HG03103 (cell line): ENCODE measurements around the gene NUDT13.
"Not testable (repeated sequence)": the region's sequence is repeated elsewhere in the genome, so short reads cannot be mapped to it uniquely, and the experiment has no call there.

ENCODE experiments used
- ATAC-seq: cut with Tn5 transposase; IDR thresholded peaks from one replicate; pipeline ENCODE4 v1.9.1; 2021; ENCODE audit warnings: low read depth; ENCODE audit not compliant: unreplicated experiment

The NUDT13 gene

GRCh38 chr10:73097305-73097670 is 13.0 kb upstream of the NUDT13 start:
- ATAC-seq: no peak

- ATAC-seq: no peak
These were observed 11.1 kb upstream of the NUDT13 start for GRCh38 chr10:73099141-73099540.

- ATAC-seq: no peak
These were observed 4.0 kb upstream of the NUDT13 start for GRCh38 chr10:73106301-73106700.

GRCh38 chr10:73109248-73109652 is 1.0 kb upstream of the NUDT13 start:
- ATAC-seq: not testable (repeated sequence)

GRCh38 chr10:73112032-73112431 is 1.8 kb downstream of the NUDT13 start:
- ATAC-seq: not testable (repeated sequence)

- ATAC-seq: no peak
These were observed 3.3 kb downstream of the NUDT13 start for GRCh38 chr10:73113551-73113950.

GRCh38 chr10:73116017-73116416 is 5.8 kb downstream of the NUDT13 start:
- ATAC-seq: no peak

GRCh38 chr10:73117976-73118743 is 7.9 kb downstream of the NUDT13 start:
- peak; percentile 69 for ATAC-seq

GRCh38 chr10:73119457-73119856 is 9.2 kb downstream of the NUDT13 start:
- no peak for ATAC-seq

- no peak for ATAC-seq
These were observed 9.7 kb downstream of the NUDT13 start for GRCh38 chr10:73119952-73120351.

- ATAC-seq: no peak
These were observed 16.1 kb downstream of the NUDT13 start for GRCh38 chr10:73126343-73126742.

- ATAC-seq: no peak
These were observed 21.0 kb downstream of the NUDT13 start for GRCh38 chr10:73131301-73131700.

- no peak for ATAC-seq
These were observed 21.8 kb downstream of the NUDT13 start for GRCh38 chr10:73131913-73132686.

GRCh38 chr10:73134727-73135126 is 24.5 kb downstream of the NUDT13 start:
- ATAC-seq: no peak

GRCh38 chr10:73136627-73137026 is 26.4 kb downstream of the NUDT13 start:
- ATAC-seq: no peak

- ATAC-seq: no peak
These were observed 29.0 kb downstream of the NUDT13 start for GRCh38 chr10:73139251-73139650.

GRCh38 chr10:73141603-73142002 is 31.3 kb downstream of the NUDT13 start:
- no peak for ATAC-seq

- ATAC-seq: not testable (repeated sequence)
These were observed 40.6 kb downstream of the NUDT13 start for GRCh38 chr10:73150633-73151413.

- no peak for ATAC-seq
These were observed 41.8 kb downstream of the NUDT13 start for GRCh38 chr10:73152009-73152408.

GRCh38 chr10:73156054-73156453 is 45.8 kb downstream of the NUDT13 start:
- no peak for ATAC-seq

GRCh38 chr10:73159038-73159648 is 48.9 kb downstream of the NUDT13 start:
- ATAC-seq: no peak
